Urothelium cell line (cell line): ENCODE measurements around the gene CRTC3.
"Not testable (repeated sequence)": the region's sequence is repeated elsewhere in the genome, so short reads cannot be mapped to it uniquely, and the experiment has no call there.

Experiments
- DNase-seq: peaks from one replicate; pipeline ENCODE4 v3.0.0; 2011; ENCODE audit warnings: low spot score, mixed read lengths
- FAIRE-seq: peaks from 2 replicates; lab custom pipeline; 2011; peaks lifted over from hg19 to GRCh38; lab: Jason Lieb, UNC

The CRTC3 gene

DNA sequence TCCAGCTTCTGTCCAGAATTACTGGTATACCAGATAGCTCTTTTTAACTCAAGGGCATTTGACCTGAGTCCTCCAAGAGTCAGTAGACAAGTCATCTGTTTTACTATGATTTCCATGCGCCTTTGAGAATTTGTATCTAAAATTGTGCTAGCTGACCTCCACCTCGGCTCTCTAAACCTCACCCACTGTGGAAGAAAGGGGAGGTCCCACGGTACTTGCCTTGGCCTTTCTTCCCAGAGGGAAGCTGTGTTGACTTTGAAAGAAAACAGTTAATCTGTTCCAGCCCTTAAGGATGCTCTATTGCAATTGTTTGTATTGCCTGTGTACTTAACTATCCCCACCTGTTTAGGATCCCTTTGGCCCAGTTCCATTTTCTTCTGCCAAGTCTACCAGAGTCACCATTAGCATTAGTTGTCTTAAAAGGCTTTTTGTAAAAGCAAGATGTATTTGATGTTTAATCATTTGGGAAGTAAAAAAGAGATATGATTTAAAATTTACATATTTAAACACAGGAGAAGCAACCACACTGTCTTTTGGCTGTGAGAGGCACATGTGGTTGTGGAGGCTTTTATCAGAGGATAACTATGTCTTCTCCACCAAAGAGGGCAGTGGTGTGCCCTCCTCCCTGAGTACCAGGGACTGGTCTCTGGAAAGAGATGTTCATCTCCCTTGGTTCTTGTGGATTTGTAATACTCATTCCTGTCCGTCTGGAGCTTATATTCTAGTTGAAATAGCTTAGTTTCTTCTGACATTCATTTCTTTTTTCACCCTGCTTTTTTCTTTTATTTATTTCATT lies 88.8 kb downstream of the CRTC3 start:
- no peak for DNase-seq

GRCh38 chr15:90619468-90619867 lies 89.7 kb downstream of the CRTC3 start:
- no peak for DNase-seq

More for the DNA sequence above, 88.8 kb downstream of the CRTC3 start:
- FAIRE-seq: no peak

GRCh38 chr15:90619939-90620338 lies 90.2 kb downstream of the CRTC3 start:
- DNase-seq: no peak
- no peak for FAIRE-seq

More at GRCh38 chr15:90619468-90619867, 89.7 kb downstream of the CRTC3 start:
- FAIRE-seq: no peak

GRCh38 chr15:90620379-90621067 lies 90.8 kb downstream of the CRTC3 start:
- FAIRE-seq (no peak), DNase-seq (no peak)

DNA sequence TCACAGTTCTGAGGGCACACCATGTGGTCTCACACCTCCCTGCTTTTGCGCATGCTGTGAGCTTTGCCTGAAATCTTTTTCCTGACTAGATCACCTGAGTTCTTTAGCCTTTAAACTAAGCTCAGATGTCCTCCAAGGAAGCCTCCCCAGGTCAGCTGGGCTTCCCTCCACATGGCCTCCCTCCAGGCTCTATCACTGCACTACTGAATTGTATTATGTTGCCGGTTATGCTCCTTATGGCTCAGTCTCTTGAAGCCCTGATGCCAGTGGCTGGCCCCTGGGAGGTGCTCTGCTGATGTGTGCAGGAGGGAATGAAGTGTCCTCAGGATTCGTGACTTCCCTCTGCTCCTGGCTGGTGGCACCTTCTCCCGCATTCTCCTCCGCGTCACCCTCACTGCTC lies 94.1 kb downstream of the CRTC3 start:
- FAIRE-seq (no peak), DNase-seq (no peak)

- FAIRE-seq (no peak), DNase-seq (no peak)
Measured at GRCh38 chr15:90624278-90624981, 94.7 kb downstream of the CRTC3 start.

DNA sequence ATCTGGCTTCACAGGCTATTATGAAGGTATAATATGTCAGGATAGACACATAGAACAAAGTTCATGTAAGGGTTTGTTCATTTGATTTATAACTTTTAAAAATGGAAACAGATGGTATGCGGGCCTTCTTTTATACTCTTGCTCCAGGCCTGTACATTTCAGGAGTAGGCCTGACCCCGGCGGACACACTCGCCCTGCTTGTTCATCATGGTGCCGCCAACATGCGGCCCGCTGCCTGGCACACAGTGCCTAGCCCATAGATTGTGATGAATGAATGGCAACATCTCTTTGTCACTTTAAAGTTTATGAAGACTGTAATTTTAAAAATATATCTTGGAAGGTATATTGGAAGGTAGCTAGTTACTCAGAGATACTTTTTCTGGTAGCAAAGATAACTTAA lies 95.3 kb downstream of the CRTC3 start:
- DNase-seq: no peak
- FAIRE-seq: no peak

DNA sequence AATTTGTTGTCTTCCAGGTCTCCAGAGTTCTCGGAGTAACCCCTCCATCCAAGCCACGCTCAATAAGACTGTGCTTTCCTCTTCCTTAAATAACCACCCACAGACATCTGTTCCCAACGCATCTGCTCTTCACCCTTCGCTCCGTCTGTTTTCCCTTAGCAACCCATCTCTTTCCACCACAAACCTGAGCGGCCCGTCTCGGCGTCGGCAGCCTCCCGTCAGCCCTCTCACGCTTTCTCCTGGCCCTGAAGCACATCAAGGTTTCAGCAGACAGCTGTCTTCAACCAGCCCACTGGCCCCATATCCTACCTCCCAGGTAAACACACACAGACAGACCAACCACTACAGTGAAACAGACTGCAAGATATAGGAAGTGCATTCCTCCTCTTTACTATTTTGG lies 99.5 kb downstream of the CRTC3 start:
- FAIRE-seq (no peak), DNase-seq (no peak)

DNA sequence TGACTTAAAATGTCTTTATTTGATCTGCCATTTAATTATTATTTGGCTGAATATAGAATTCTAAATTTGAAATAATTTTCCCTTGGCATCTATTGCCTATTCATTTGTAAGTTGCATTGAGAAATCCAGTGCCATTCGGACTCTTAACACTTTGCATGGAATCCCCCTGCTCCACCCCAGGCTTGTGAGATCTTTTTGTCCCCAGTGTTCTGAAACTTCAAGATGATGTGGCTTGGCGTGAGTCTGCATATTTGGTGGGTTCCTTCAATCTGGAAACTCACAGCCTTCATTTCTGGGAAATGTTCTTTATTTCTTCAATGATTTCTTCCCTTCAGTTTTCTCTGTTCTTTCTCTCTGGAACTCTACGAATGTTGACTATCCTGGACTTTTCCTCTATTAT lies 103.6 kb downstream of the CRTC3 start:
- FAIRE-seq: no peak
- no peak for DNase-seq

DNA sequence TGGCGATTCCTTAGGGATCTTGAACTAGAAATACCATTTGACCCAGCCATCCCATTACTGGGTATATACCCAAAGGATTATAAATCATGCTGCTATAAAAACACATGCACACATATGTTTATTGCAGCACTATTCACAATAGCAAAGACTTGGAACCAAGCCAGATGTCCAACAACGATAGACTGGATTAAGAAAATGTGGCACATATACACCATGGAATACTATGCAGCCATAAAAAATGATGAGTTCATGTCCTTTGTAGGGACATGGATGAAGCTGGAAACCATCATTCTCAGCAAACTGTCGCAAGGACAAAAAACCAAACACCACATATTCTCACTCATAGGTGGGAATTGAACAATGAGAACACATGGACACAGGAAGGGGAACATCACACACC lies 107.3 kb downstream of the CRTC3 start:
- DNase-seq, FAIRE-seq: not testable (repeated sequence)

DNA sequence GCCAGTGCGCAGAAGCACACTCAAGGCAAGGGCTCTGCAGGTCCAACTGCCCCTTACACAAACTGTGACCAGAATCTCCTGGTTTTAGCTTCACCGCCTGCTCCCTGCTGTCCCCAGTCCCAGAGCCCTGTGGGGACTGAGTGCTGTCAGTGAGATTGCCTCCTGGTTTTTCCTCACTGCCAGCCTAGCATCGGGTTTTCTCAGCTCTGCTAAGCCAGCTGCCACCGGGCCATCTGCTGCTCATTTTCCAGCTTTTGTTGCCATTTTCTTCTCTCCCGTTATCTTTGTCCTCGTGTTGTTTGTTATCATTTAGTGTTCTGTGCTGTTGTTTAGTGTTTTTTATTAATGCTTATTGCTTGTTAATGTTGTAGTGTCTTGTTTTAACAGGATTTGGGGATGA lies 108.0 kb downstream of the CRTC3 start:
- FAIRE-seq (no peak), DNase-seq (no peak)

- DNase-seq: no peak
Measured at GRCh38 chr15:90638201-90638691, 108.5 kb downstream of the CRTC3 start.

DNA sequence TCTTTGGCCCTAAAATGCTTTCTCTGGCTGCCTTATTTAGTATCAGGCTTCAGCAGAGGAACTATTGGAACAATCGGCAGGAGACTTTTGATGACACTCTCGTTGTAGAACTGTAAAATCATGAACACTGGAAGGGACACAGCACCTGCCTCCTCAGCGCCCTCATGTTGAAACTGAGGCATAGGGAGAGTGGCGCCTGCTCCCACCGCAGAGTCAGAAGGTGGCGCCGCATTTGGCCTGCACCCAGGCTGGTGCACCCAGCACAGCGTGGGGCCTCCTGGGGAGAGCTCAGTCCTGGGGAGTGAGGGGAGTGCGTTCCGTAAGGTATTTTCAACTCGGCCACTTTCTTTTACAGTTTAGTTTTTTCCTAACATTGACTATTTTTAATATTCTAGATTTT lies 109.2 kb downstream of the CRTC3 start:
- no peak for DNase-seq
- no peak for FAIRE-seq

More at GRCh38 chr15:90638201-90638691, 108.5 kb downstream of the CRTC3 start:
- no peak for FAIRE-seq

GRCh38 chr15:90640862-90641261 lies 111.1 kb downstream of the CRTC3 start:
- FAIRE-seq: no peak

GRCh38 chr15:90641581-90642463 lies 112.1 kb downstream of the CRTC3 start:
- no peak for FAIRE-seq
- no peak for DNase-seq

More at GRCh38 chr15:90640862-90641261, 111.1 kb downstream of the CRTC3 start:
- no peak for DNase-seq

DNA sequence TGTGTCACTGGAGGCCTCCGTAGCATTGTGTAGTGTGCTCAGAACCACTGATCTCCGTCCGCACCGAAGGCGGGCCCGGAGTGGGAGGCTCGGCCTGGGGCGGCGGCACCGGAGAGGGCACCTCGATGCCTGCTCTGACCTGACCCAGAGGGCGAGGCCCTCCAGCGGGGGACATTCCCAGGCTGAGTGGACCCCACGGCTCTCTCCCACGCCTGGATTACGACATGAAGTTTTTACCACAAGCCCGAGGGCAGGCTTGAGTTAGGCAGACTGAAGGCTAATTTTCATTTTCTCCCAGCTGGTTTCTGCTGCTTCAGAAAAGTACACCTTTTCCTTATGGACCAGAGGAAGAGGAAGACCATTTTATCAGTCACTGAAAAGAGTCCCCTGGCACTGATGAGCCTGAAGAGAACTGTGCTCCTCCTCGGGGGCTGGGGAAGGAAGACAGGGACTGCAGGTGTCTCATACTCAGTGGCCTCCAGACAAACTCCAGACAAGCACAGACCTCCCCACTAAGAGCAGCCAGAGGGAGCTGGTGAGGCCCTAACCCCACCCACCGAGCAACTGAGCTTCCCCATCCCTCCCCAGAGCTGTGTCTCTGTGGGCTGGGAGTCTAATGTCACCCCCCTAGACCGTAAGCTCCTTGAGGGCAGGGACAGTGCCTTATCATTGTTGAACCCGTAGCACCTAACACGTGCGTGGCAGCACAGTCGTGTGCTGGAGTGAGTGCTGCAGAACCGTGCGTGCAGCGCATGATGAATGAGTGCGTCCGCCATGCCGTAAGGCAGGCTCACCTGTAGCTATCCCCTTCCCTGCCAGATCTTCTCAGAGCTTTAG lies 113.0 kb downstream of the CRTC3 start:
- FAIRE-seq (no peak), DNase-seq (no peak)

GRCh38 chr15:90643301-90643632 lies 113.5 kb downstream of the CRTC3 start:
- FAIRE-seq (no peak), DNase-seq (no peak)

GRCh38 chr15:90644526-90644925 lies 114.8 kb downstream of the CRTC3 start:
- DNase-seq: no peak
- no peak for FAIRE-seq

- no peak for FAIRE-seq
- no peak for DNase-seq
Measured at GRCh38 chr15:90644952-90645725, 115.4 kb downstream of the CRTC3 start.
